HEK293 (cell line): ENCODE data around the gene COP1.

Experiments used
- CTCF ChIA-PET: fragments of 350-600 bp; formaldehyde crosslinking; extraction: SDS; loops from one replicate; lab custom pipeline; 2021; ENCODE audit warnings: antibody characterized with exemption; lab: Yijun Ruan, JAX
- POLR2A ChIA-PET: fragments of 300-600 bp; formaldehyde crosslinking; extraction: SDS; loops from one replicate; lab custom pipeline; 2020; ENCODE audit warnings: antibody characterized with exemption, inconsistent platforms; lab: Yijun Ruan, JAX
- H3K27ac ChIP-seq: fragments of 200-500 bp; sonication (Bioruptor generic); 2 replicates; pipeline ENCODE4 v1.5.1; 2014; ENCODE audit warnings: low read depth, low read length, control low read depth, inconsistent platforms; ENCODE audit errors: extremely low read depth
- H3K36me3 ChIP-seq, 2 experiments: fragments of 200-500 bp in 1 of 2; sonication (Bioruptor generic) in 1 of 2; 1 replicate in 1 of 2; 2 replicates in 1 of 2; pipeline ENCODE4 v1.5.1; 2014 to 2017; ENCODE audit warnings: inconsistent platforms in 2 of 2, low read length in 2 of 2; ENCODE audit not compliant: control insufficient read depth in 2 of 2, insufficient read depth in 1 of 2
- H3K4me1 ChIP-seq: fragments of 200-500 bp; sonication (Bioruptor generic); 2 replicates; pipeline ENCODE4 v1.5.1; 2014; ENCODE audit warnings: mild to moderate bottlenecking, low read length, inconsistent platforms; ENCODE audit not compliant: control insufficient read depth, insufficient read depth
- H3K4me3 ChIP-seq: 2 replicates; pipeline ENCODE4 v1.5.1; 2011; ENCODE audit warnings: low read depth, mild to moderate bottlenecking, control low read depth, low read length, moderate library complexity
- H3K9me3 ChIP-seq: fragments of 200-500 bp; sonication (Bioruptor generic); 2 replicates; pipeline ENCODE4 v1.5.1; 2014; ENCODE audit warnings: low read depth, low read length, inconsistent platforms; ENCODE audit not compliant: control insufficient read depth, insufficient read depth
- GFI1B ChIP-seq: fragments of 450-650 bp; formaldehyde crosslinking; IDR thresholded peaks from 2 replicates; pipeline ENCODE4 v1.5.1; 2016; ENCODE audit warnings: missing biosample characterization, missing genetic modification characterization
- HOXA7 ChIP-seq: sonication (generic); formaldehyde crosslinking; IDR thresholded peaks from 2 replicates; pipeline ENCODE4 v1.8.1; 2022; ENCODE audit warnings: missing genetic modification reagents, borderline replicate concordance
- HOXD13 ChIP-seq: sonication (generic); formaldehyde crosslinking; IDR thresholded peaks from 2 replicates; pipeline ENCODE4 v1.8.0; 2022; ENCODE audit warnings: missing genetic modification reagents, borderline replicate concordance
- KLF16 ChIP-seq: fragments of 450-650 bp; formaldehyde crosslinking; IDR thresholded peaks from 2 replicates; pipeline ENCODE4 v1.5.1; 2017; ENCODE audit warnings: missing biosample characterization, missing genetic modification characterization
- KLF8 ChIP-seq: fragments of 450-650 bp; formaldehyde crosslinking; IDR thresholded peaks from 2 replicates; pipeline ENCODE4 v1.5.1; 2016; ENCODE audit warnings: missing biosample characterization, missing genetic modification characterization
- OVOL3 ChIP-seq: fragments of 450-650 bp; formaldehyde crosslinking; IDR thresholded peaks from 2 replicates; pipeline ENCODE4 v1.5.1; 2016; ENCODE audit warnings: missing biosample characterization, missing genetic modification characterization
- PBX3 ChIP-seq: sonication (generic); formaldehyde crosslinking; IDR thresholded peaks from 2 replicates; pipeline ENCODE4 v1.8.1; 2022; ENCODE audit warnings: mild to moderate bottlenecking, moderate library complexity, missing genetic modification reagents
- TRIM28 ChIP-seq: IDR thresholded peaks from 2 replicates; pipeline ENCODE4 v1.6.1; 2011; ENCODE audit warnings: low read length, control low read depth, borderline replicate concordance
- WT1 ChIP-seq: fragments of 450-650 bp; formaldehyde crosslinking; IDR thresholded peaks from 2 replicates; pipeline ENCODE4 v1.5.1; 2016; ENCODE audit warnings: missing biosample characterization, missing genetic modification characterization
- ZBTB11 ChIP-seq: fragments of 450-650 bp; formaldehyde crosslinking; conservative IDR thresholded peaks from 2 replicates; pipeline ENCODE4 v1.5.1; 2016; ENCODE audit warnings: low read depth, missing biosample characterization, missing genetic modification characterization
- ZBTB20 ChIP-seq: fragments of 450-650 bp; formaldehyde crosslinking; IDR thresholded peaks from 2 replicates; pipeline ENCODE4 v1.5.1; 2016; ENCODE audit warnings: missing biosample characterization, missing genetic modification characterization
- ZBTB44 ChIP-seq: fragments of 450-650 bp; IDR thresholded peaks from 2 replicates; pipeline ENCODE4 v1.5.1; 2018; ENCODE audit warnings: missing biosample characterization, mild to moderate bottlenecking, missing genetic modification characterization
- ZBTB49 ChIP-seq: fragments of 450-650 bp; formaldehyde crosslinking; IDR thresholded peaks from 2 replicates; pipeline ENCODE4 v1.5.1; 2016; ENCODE audit warnings: missing biosample characterization, missing genetic modification characterization, low read depth
- ZNF169 ChIP-seq: fragments of 450-650 bp; formaldehyde crosslinking; IDR thresholded peaks from 2 replicates; pipeline ENCODE4 v1.5.1; 2016; ENCODE audit warnings: missing biosample characterization, missing genetic modification characterization
- ZNF302 ChIP-seq: fragments of 450-650 bp; formaldehyde crosslinking; IDR thresholded peaks from 2 replicates; pipeline ENCODE4 v1.5.1; 2016; ENCODE audit warnings: missing biosample characterization, missing genetic modification characterization, low read depth
- ZNF426 ChIP-seq: fragments of 450-650 bp; formaldehyde crosslinking; IDR thresholded peaks from 2 replicates; pipeline ENCODE4 v1.5.1; 2017; ENCODE audit warnings: missing biosample characterization, missing genetic modification characterization, mild to moderate bottlenecking, inconsistent platforms, moderate library complexity
- ZNF513 ChIP-seq: fragments of 450-650 bp; IDR thresholded peaks from 2 replicates; pipeline ENCODE4 v1.5.1; 2018; ENCODE audit warnings: missing biosample characterization, missing genetic modification characterization
- ZNF529 ChIP-seq: fragments of 450-650 bp; formaldehyde crosslinking; IDR thresholded peaks from 2 replicates; pipeline ENCODE4 v1.5.1; 2017; ENCODE audit warnings: missing genetic modification characterization, missing biosample characterization; ENCODE audit not compliant: insufficient replicate concordance
- ZNF548 ChIP-seq: fragments of 450-650 bp; formaldehyde crosslinking; IDR thresholded peaks from 2 replicates; pipeline ENCODE4 v1.5.1; 2016; ENCODE audit warnings: missing biosample characterization, missing genetic modification characterization
- ZNF623 ChIP-seq: fragments of 450-650 bp; formaldehyde crosslinking; IDR thresholded peaks from 2 replicates; pipeline ENCODE4 v1.5.1; 2016; ENCODE audit warnings: missing biosample characterization, missing genetic modification characterization
- ZNF707 ChIP-seq: fragments of 450-650 bp; formaldehyde crosslinking; IDR thresholded peaks from 2 replicates; pipeline ENCODE4 v1.5.1; 2016; ENCODE audit warnings: missing biosample characterization, missing genetic modification characterization
- ZNF777 ChIP-seq: fragments of 450-650 bp; formaldehyde crosslinking; IDR thresholded peaks from 2 replicates; pipeline ENCODE4 v1.5.1; 2017; ENCODE audit warnings: missing biosample characterization, missing genetic modification characterization, borderline replicate concordance
- ZNF837 ChIP-seq: fragments of 450-650 bp; formaldehyde crosslinking; IDR thresholded peaks from 2 replicates; pipeline ENCODE4 v1.5.1; 2016; ENCODE audit warnings: missing biosample characterization, missing genetic modification characterization
- ZSCAN5A ChIP-seq: fragments of 450-650 bp; formaldehyde crosslinking; IDR thresholded peaks from 2 replicates; pipeline ENCODE4 v1.5.1; 2016; ENCODE audit warnings: missing biosample characterization, missing genetic modification characterization

COP1 gene

GRCh38 chr1:176187001-176187400, 20.1 kb downstream of the COP1 start:
- CTCF ChIA-PET, result interaction anchor here (0.6 to 1.0 kb wide), 2 partner anchors 12 to 1460 kb away, joined by 3 read pairs; no protein-coding TSS in a partner anchor
- POLR2A ChIA-PET, result no interaction called here
- H3K4me1 ChIP-seq, result no peaks in the 10 kb centered on the region
- H3K4me3 ChIP-seq, result no peak overlapping the region
- no peaks in the 10 kb centered on the region for H3K9me3 ChIP-seq
- TF ChIP-seq HOXD13 (CRISPR knock-in tag), result no peak
- no peak for TF ChIP-seq ZNF426 (tag by site-specific recombination)
- TF ChIP-seq ZNF837, result no peak
- TF ChIP-seq KLF16 (tag by site-specific recombination), result no peak
- TF ChIP-seq ZBTB20 (tag by site-specific recombination), result no peak
- TF ChIP-seq ZSCAN5A (tag by site-specific recombination), result no peak
- no peak for TF ChIP-seq ZNF302 (tag by site-specific recombination)
- no peak for TF ChIP-seq ZBTB11 (tag by site-specific recombination)
- TF ChIP-seq ZNF777 (tag by site-specific recombination), result no peak
- no peak for TF ChIP-seq GFI1B
- no peak for TF ChIP-seq TRIM28
- no peak for TF ChIP-seq OVOL3 (tag by site-specific recombination)
- TF ChIP-seq ZNF513 (tag by site-specific recombination), result no peak
- no peak for TF ChIP-seq WT1 (tag by site-specific recombination)
- no peak for TF ChIP-seq ZNF707 (tag by site-specific recombination)
- TF ChIP-seq KLF8 (tag by site-specific recombination), result no peak
- no peak for TF ChIP-seq ZNF548 (tag by site-specific recombination)
- no peak for TF ChIP-seq ZNF529
- no peak for TF ChIP-seq ZBTB44 (tag by site-specific recombination)
- TF ChIP-seq ZNF623, result no peak
- H3K27ac ChIP-seq, result no peak overlapping the region
- no peaks in the 10 kb centered on the region for H3K36me3 ChIP-seq

- POLR2A ChIA-PET, result no interaction called here
- Histone ChIP-seq H3K36me3 (no peaks in the 10 kb centered on the region; a peak in 1 of 3 replicates), H3K4me1 (no peaks in the 10 kb centered on the region), H3K4me3 (no peak overlapping the region), H3K27ac (no peak overlapping the region), H3K9me3 (no peaks in the 10 kb centered on the region)
- CTCF ChIA-PET, result no interaction called here
- no peak for TF ChIP-seq ZNF169 (tag by site-specific recombination)
- no peak for TF ChIP-seq PBX3 (CRISPR knock-in tag)
- TF ChIP-seq ZBTB49 (tag by site-specific recombination), result no peak
- no peak for TF ChIP-seq TRIM28
- TF ChIP-seq HOXA7 (CRISPR knock-in tag), result no peak
Measured at GRCh38 chr1:176183618-176184017, 23.5 kb downstream of the COP1 start.
